Activated naive CD4-positive, alpha-beta T cell treated with anti-CD3 and anti-CD28 coated beads, Interleukin-2, amount 50 U/mL, for 72 hours (primary cell): Measurements from ENCODE around the gene ALKAL2. TPM values are rescaled to one million over a fixed set of nuclear protein-coding genes. Genes with fewer than 3 reads are reported as not detected.

Experiments
- ATAC-seq, 2 donors: fragments of 150-1000 bp; cut with Tn5 transposase; 2 replicates each; pipeline ENCODE4 v1.10.0; 2021; ENCODE audit warnings: mild to moderate bottlenecking in 2 of 2, moderate library complexity in 2 of 2
- DNase-seq, 2 donors: peaks; one replicate each; pipeline ENCODE4 v3.0.0; 2021 to 2022; ENCODE audit warnings: low spot score in 2 of 2
- H3K27ac Mint-ChIP-seq, 2 donors: one replicate each; pipeline ENCODE4 v1.8.0; 2022; ENCODE audit warnings: mild to moderate bottlenecking in 2 of 2, mixed read lengths in 2 of 2
- H3K36me3 Mint-ChIP-seq, 2 donors: one replicate each; pipeline ENCODE4 v1.8.0; 2022; ENCODE audit warnings: mixed read lengths in 2 of 2
- H3K9me3 Mint-ChIP-seq, 2 donors: one replicate each; pipeline ENCODE4 v1.8.0; 2022; ENCODE audit warnings: mixed read lengths in 2 of 2
- total RNA-seq, 2 donors: library from RNA; stranded (reverse); gene quantifications; one replicate each; pipeline ENCODE4 v1.2.3, GENCODE V29; 2022

The ALKAL2 gene
- total RNA-seq, 2 donors from 2014 or later = 0.95 TPM; not detected in 1

DNA sequence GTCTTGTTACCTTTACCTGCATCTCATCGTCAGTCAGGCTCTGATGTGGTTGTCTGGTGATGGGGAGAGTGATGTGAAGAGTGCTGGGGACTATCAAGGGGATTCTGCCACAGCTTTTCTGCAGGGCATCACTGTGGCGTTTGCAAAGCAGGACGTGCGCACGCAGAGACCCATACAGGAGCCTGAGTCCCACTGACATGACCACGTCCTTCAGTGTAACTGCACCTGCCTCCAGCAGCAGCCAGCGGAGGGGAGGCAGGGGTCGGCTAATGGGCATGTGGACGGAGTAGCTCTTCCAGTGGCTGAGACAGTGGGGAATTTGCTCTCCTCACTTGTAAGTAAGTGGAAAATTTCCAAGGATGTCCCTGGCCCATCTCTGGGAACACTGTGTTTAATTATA lies 6.5 kb downstream of the ALKAL2 start:
- Mint-ChIP-seq H3K36me3 (peaks cover 7 to 18% of the 10 kb centered on the region in 2 donors), H3K9me3 (no peaks in the 10 kb centered on the region), H3K27ac (no peak overlapping the region)
- ATAC-seq = no peak
- DNase-seq = no peak

DNA sequence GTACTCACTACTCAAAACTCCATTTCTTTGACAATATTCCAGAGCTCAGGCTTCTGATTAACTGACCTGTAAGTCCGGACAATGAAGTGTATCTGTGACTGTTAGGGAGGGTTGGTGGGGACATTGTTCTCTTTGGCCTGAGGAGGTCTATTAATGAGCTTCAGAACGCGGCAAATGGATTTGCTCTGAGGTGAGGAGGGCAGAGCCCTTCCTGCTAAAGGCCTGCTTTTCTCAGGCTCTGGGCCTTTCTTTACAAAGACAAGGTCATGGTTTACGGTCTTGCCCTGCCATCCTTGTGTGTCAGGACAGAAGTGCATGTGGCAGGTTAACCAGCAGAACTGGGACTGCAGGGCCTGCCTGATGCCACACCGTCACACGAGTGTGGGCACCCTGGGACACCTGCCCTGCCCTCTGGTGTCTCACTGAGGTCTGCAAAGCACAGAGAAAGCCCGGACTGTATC lies 7.2 kb downstream of the ALKAL2 start:
- no peak overlapping the region for H3K27ac Mint-ChIP-seq
- DNase-seq (no peak), ATAC-seq (no peak)
- H3K36me3 Mint-ChIP-seq = peaks cover 7 to 16% of the 10 kb centered on the region in 2 donors
- no peaks in the 10 kb centered on the region for H3K9me3 Mint-ChIP-seq

GRCh38 chr2:279956-280649 lies 7.8 kb downstream of the ALKAL2 start:
- ATAC-seq (no peak), DNase-seq (no peak)
- H3K36me3 Mint-ChIP-seq = peaks cover 7 to 13% of the 10 kb centered on the region in 2 donors

DNA sequence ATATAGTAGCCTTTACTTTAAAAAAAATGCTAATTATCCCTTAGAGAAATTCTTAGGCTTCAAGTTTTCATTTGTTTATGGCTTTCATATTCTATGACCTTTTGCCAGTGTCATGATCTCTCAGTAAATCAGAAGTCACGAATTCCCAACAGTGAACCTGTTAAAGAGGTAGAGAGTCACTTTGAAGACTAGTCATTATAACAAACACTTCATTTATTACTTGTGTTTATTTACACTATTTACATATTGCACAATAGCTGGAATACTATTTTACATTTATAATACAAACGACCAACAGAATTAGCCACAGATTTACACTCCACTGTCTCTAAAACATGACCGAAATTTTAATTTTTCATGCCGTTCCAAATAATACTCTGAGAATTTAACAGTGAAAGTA lies 8.5 kb downstream of the ALKAL2 start:
- Mint-ChIP-seq H3K36me3 (peaks cover 7 to 13% of the 10 kb centered on the region in 2 donors), H3K27ac (no peak overlapping the region), H3K9me3 (no peaks in the 10 kb centered on the region)
- DNase-seq = no peak
- ATAC-seq = no peak

More at GRCh38 chr2:279956-280649, 7.8 kb downstream of the ALKAL2 start:
- Mint-ChIP-seq H3K27ac (no peak overlapping the region), H3K9me3 (no peaks in the 10 kb centered on the region)

GRCh38 chr2:278927-279320 lies 9.0 kb downstream of the ALKAL2 start:
- ATAC-seq (no peak), DNase-seq (no peak)
- peaks cover 7 to 13% of the 10 kb centered on the region in 2 donors for H3K36me3 Mint-ChIP-seq
- no peak overlapping the region for H3K27ac Mint-ChIP-seq
- H3K9me3 Mint-ChIP-seq = no peaks in the 10 kb centered on the region

- ATAC-seq (no peak), DNase-seq (no peak)
- Mint-ChIP-seq H3K9me3 (no peaks in the 10 kb centered on the region), H3K36me3 (peaks cover 7 to 13% of the 10 kb centered on the region in 2 donors), H3K27ac (peak overlapping the region in 1 of 2 donors; percentile 67)
These were observed 9.5 kb downstream of the ALKAL2 start for GRCh38 chr2:278312-278926.

DNA sequence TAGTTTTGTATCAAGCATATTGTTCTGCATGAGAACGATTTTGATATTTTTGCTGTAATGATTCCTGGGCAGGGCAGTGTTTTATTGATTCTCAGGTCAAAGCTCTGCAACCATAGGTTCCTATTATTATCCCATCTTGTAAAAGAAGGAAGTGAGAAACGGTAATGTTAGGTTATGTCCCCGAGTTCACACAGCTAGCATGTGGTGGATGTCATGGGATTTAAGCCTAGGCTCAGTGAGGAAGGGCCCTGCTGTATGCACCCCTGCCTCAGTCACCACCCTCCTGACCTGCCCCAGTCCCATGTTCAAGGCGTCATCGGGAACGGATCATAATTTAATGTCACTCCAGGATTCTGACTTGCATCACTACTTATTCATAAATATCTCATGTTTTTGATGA lies 12.4 kb downstream of the ALKAL2 start:
- no peaks in the 10 kb centered on the region for H3K9me3 Mint-ChIP-seq
- H3K36me3 Mint-ChIP-seq = peaks cover 13 to 17% of the 10 kb centered on the region in 2 donors
- no peak overlapping the region for H3K27ac Mint-ChIP-seq
- ATAC-seq (no peak), DNase-seq (no peak)

DNA sequence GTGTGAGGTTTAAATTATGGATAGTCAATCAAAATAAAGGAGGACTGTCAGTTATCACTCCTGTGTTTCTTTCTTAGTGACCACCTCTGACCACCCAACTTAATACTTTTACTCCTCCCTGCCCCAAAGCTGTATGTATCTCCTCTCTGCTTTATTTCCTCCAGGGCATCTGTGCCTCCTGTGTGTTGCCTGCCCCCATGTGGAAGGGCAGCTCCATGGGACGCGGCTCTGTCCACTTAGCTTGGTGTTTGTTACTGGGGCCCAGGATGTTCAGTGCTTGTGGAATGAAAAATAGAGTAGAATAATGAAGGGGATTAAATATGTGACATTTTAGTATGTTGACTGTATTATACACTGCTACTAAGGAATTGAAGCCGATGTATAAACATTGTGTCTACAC lies 13.4 kb downstream of the ALKAL2 start:
- Mint-ChIP-seq H3K9me3 (no peaks in the 10 kb centered on the region), H3K36me3 (peaks cover 16 to 23% of the 10 kb centered on the region in 2 donors), H3K27ac (peak overlapping the region in 1 of 2 donors; percentile 37)
- ATAC-seq (no peak), DNase-seq (no peak)

- no peak overlapping the region for H3K27ac Mint-ChIP-seq
- peaks cover 19 to 23% of the 10 kb centered on the region in 2 donors for H3K36me3 Mint-ChIP-seq
- H3K9me3 Mint-ChIP-seq = no peaks in the 10 kb centered on the region
- DNase-seq = no peak
- ATAC-seq = no peak
These were observed 14.6 kb downstream of the ALKAL2 start for GRCh38 chr2:273333-273732.

GRCh38 chr2:271917-272316 lies 16.0 kb downstream of the ALKAL2 start:
- no peaks in the 10 kb centered on the region for H3K9me3 Mint-ChIP-seq
- H3K36me3 Mint-ChIP-seq = peaks cover 14 to 15% of the 10 kb centered on the region in 2 donors
- DNase-seq (no peak), ATAC-seq (no peak)
- H3K27ac Mint-ChIP-seq = no peak overlapping the region

GRCh38 chr2:270861-271260 lies 17.0 kb downstream of the ALKAL2 start:
- ATAC-seq = no peak
- no peak for DNase-seq
- Mint-ChIP-seq H3K27ac (peak overlapping the region; percentile 39 to 60), H3K9me3 (no peaks in the 10 kb centered on the region), H3K36me3 (peaks cover 10 to 19% of the 10 kb centered on the region in 2 donors)

GRCh38 chr2:269356-270030 lies 18.4 kb downstream of the ALKAL2 start:
- peaks cover 10 to 19% of the 10 kb centered on the region in 2 donors for H3K36me3 Mint-ChIP-seq

DNA sequence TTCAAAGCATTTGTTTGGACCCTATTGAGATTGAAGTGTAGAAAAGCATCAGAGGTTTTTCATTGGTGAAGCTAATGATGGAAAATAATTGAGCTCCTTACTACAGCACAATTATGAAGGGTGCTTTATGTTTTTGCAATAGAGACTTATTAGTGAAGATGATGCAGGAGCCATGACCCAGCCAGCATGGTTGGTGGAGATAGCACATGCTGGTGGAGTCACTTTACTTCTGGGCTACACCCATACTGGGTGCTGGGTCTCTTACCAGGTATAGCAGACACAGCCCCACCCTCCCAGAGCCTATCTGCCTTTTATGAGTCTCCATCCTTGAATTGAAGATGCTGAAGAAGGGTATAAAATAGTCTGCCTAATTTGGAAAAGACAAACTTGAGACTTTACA lies 19.6 kb downstream of the ALKAL2 start:
- no peaks in the 10 kb centered on the region for H3K9me3 Mint-ChIP-seq
- H3K36me3 Mint-ChIP-seq = peaks cover 10 to 19% of the 10 kb centered on the region in 2 donors
- no peak for DNase-seq
- no peak for ATAC-seq
- H3K27ac Mint-ChIP-seq = no peak overlapping the region

More at GRCh38 chr2:269356-270030, 18.4 kb downstream of the ALKAL2 start:
- no peak for DNase-seq
- no peaks in the 10 kb centered on the region for H3K9me3 Mint-ChIP-seq
- H3K27ac Mint-ChIP-seq = peak overlapping the region in 1 of 2 donors; percentile 22
- no peak for ATAC-seq

GRCh38 chr2:264493-265468 lies 23.1 kb downstream of the ALKAL2 start, which contains the start of gene ACP1:
TSS of gene ACP1 (plus strand) at chr2:264947. CDS start at chr2:264965, 18 bp downstream.
- Mint-ChIP-seq H3K9me3 (no peaks in the 10 kb centered on the region), H3K27ac (peak within 1 kb of the TSS; percentile 92 to 95), H3K36me3 (peaks cover 1 to 19% of the 10 kb centered on the region in 2 donors)
- ATAC-seq (peak; percentile 87 to 91), DNase-seq (peak; percentile 91 to 97)

DNA sequence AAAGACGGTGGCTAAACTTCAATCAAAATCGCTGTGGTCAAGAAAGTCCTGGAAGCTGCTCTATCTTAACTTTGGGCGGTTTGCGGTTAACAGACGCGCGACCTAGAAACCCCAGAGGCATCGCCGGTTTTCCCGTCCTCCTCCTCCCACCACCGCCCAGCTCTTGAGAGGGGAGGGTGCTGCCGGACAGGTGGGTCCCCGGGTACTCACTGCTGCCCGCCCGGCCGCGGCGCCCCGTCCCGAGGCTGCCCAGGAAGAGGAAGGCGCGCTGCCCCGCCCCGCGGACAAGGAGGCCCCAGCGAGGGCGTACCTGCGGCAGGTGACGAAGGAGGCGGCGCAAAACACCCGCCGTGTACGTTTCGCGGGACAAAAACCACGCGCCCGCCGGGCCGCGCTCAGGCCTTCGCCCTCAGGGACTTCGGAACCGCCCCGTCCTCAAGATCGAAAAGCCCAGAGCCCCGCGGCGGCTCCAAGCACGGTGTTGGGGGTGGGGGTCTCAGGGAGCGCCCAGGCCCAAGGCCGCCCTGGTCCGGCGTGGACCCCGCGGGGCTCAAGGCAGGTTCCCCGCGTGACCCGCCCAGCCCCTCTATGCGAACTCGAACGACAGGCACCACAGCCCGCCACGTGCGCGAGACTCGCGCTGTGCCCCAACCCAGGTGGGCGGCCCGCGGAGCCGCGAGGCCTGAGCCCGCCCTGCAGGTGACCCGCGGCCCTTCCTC lies 24.0 kb downstream of the ALKAL2 start, which contains the start of gene SH3YL1:
Gene SH3YL1, minus strand, starts transcription at position 259 of the 719 bp plus-strand sequence. Its CDS starts 48 bp downstream, at position 211.
- peak; percentile 38 to 39 for ATAC-seq
- H3K9me3 Mint-ChIP-seq = peaks cover 2 to 3% of the 10 kb centered on the region in 2 donors
- H3K36me3 Mint-ChIP-seq = peaks cover 2 to 22% of the 10 kb centered on the region in 2 donors
- peak within 1 kb of the TSS; percentile 92 to 95 for H3K27ac Mint-ChIP-seq
- peak; percentile 38 to 65 for DNase-seq
